HCEC 1CT (cell line): ENCODE data around the gene SEMA3F.

Experiments used
- DNase-seq: peaks from one replicate; pipeline ENCODE4 v3.0.0-alpha.2; 2017

The SEMA3F gene

GRCh38 chr3:50132421-50133282 lies 22.5 kb upstream of the SEMA3F start:
- no peak for DNase-seq

GRCh38 chr3:50133283-50133615 lies 21.9 kb upstream of the SEMA3F start:
- DNase-seq, result no peak

- DNase-seq, result no peak
These were observed 20.8 kb upstream of the SEMA3F start for GRCh38 chr3:50134367-50134766.

GRCh38 chr3:50135964-50136363 lies 19.2 kb upstream of the SEMA3F start:
- no peak for DNase-seq

GRCh38 chr3:50136714-50137405 lies 18.3 kb upstream of the SEMA3F start:
- DNase-seq, result no peak

- DNase-seq, result no peak
These were observed 17.6 kb upstream of the SEMA3F start for GRCh38 chr3:50137531-50137930.

- no peak for DNase-seq
These were observed 16.6 kb upstream of the SEMA3F start for GRCh38 chr3:50138266-50139200.

GRCh38 chr3:50139308-50139707 lies 15.8 kb upstream of the SEMA3F start:
- DNase-seq, result no peak

GRCh38 chr3:50139718-50140423 lies 15.3 kb upstream of the SEMA3F start:
- no peak for DNase-seq

GRCh38 chr3:50140990-50141389 lies 14.1 kb upstream of the SEMA3F start:
- no peak for DNase-seq

- no peak for DNase-seq
These were observed 8.7 kb upstream of the SEMA3F start for GRCh38 chr3:50146316-50146901.

- no peak for DNase-seq
These were observed 8.1 kb upstream of the SEMA3F start for GRCh38 chr3:50147016-50147415.

- DNase-seq, result no peak
These were observed 7.7 kb upstream of the SEMA3F start for GRCh38 chr3:50147447-50147846.

GRCh38 chr3:50147861-50148260 lies 7.3 kb upstream of the SEMA3F start:
- DNase-seq, result no peak

GRCh38 chr3:50150404-50150750 lies 4.7 kb upstream of the SEMA3F start:
- no peak for DNase-seq

GRCh38 chr3:50150863-50151686 lies 4.0 kb upstream of the SEMA3F start:
- DNase-seq, result no peak

GRCh38 chr3:50151728-50152127 lies 3.4 kb upstream of the SEMA3F start:
- no peak for DNase-seq

- no peak for DNase-seq
These were observed 1.2 kb upstream of the SEMA3F start for GRCh38 chr3:50153782-50154475.

- DNase-seq, result no peak
These were observed 666 bp upstream of the SEMA3F start for GRCh38 chr3:50154476-50154839.

- no peak for DNase-seq
These were observed 361 bp downstream of the SEMA3F start for GRCh38 chr3:50155491-50155878.

- no peak for DNase-seq
These were observed 767 bp downstream of the SEMA3F start for GRCh38 chr3:50155891-50156290.
